HG03378 (cell line): ENCODE measurements around the gene CDHR2.
A peak's percentile ranks its signal among the peaks of the same experiment; 100 is the strongest.

Experiments
- ATAC-seq: cut with Tn5 transposase; IDR thresholded peaks from one replicate; pipeline ENCODE4 v1.9.1; 2021; ENCODE audit warnings: mild to moderate bottlenecking, moderate library complexity; ENCODE audit not compliant: unreplicated experiment

The CDHR2 gene

GRCh38 chr5:176527246-176528222 is 21.6 kb upstream of the CDHR2 start:
- ATAC-seq, result no peak

GRCh38 chr5:176528301-176528700 is 20.8 kb upstream of the CDHR2 start:
- ATAC-seq, result no peak

DNA sequence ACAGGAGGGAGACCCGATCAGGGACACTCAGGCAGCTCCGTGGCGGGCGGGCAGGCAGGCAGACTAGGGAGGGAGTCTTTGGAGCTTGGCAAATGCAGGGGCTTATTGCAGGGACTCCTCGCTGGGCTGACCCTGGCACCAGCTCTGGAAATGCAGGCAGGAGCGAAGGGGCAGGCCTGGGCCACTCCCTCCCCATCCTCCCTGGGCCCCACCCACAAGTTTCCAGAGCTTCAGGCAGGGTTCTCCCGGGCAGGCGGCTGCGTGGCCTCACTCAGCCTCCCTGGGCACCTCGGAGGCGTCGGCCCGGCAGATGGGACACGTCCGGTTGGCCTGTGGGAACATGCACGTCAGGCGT is 20.4 kb upstream of the CDHR2 start:
- ATAC-seq, result no peak

DNA sequence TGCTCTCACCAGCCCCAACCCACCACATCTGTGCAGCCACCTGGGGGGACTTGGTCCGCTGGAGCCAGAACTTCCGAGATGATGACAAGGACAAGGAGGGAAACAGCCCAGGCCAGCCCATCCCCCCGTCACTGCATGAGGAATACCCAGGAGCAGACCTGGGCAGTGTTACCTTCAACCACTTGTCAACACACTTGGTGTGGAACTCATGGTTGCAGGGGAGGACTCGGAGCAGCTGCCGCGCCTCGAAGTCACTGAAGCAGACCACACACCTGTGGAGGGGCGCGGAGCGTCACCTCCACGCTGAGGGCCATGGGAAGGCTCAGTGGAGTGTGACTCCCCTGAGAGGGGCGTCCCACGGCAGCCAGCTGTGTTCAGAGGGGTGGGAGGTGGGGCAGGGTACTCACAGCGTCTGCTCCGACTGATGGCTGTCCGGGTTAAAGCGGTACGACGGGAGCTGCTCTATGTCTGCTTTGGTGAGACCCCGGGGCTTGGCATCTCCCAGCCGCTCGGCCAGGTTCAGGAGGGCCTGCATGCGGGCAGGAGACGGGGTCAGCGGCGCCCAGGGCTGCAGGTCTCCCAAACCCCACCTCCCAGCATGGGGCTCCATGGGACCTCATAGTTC is 19.9 kb upstream of the CDHR2 start:
- ATAC-seq, result no peak

DNA sequence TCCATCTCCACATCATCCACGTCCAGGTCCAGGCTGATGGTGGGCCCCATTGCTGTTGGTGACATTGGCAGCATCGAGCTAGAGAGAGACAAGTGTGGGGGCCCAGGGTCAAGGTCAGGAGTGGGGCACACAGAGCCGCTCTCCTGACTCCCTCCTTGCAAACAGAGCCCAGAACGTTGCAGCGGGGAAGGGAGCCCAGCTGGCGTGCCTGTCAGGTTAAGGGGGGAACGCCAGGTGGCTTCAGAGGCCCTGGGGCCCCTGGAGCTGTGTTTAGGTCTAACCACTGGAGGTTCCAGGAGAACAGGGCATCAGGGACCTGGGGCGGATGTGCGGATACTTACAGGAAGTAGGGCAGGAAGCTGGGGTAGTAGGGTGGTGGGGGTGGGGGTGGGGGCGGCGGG is 19.4 kb upstream of the CDHR2 start:
- no peak for ATAC-seq

DNA sequence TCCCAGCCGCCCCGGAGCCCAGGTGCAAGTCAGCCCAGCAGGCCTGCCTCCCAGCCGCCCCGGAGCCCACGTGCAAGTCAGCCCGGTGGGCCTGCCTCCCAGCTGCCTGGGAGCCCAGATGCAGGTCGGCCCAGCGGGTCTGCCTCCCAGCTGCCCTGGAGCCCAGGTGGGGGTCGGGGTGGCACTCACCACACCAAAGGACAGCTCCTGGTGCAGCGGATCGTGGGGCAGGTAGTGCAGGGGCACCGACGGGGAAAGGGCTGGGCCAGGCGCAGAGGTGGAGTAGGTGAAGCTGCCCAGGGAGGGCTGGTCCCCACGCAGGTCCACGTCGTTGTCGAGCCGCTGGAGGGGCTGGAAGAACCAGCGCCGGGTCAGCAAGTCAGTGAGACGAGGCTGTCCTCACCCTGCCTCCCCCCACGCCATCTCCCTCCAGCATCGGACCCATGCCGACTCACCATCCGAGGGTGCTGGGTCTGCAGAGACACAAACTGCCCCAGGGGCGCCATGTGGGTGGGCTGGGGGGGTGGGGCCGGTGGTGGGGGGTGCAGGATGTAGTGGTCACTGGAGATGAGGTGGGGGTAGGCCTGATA is 18.7 kb upstream of the CDHR2 start:
- ATAC-seq, result no peak

GRCh38 chr5:176530983-176531901 is 17.9 kb upstream of the CDHR2 start:
- ATAC-seq, result no peak

GRCh38 chr5:176531902-176532493 is 17.1 kb upstream of the CDHR2 start:
- no peak for ATAC-seq

DNA sequence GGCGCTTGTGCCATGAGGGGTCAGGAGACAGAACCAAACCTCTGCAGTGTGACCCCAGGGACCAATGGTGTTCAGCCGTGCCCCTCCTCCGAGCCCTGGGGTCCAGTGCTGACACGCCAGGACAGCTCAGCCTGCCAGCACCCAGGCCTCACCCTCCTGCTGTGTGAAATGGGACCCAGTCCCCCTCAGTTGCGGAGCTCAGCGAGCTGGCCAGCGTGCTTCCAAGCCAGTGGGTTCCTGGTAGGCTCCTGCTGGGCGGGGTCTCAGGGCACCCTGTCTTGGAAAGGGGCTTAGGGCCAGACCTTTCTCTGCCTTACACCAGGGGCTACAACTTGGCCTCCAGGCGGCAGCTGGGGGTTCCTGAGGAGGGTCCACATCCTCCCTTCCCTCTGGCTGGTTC is 16.3 kb upstream of the CDHR2 start:
- no peak for ATAC-seq

DNA sequence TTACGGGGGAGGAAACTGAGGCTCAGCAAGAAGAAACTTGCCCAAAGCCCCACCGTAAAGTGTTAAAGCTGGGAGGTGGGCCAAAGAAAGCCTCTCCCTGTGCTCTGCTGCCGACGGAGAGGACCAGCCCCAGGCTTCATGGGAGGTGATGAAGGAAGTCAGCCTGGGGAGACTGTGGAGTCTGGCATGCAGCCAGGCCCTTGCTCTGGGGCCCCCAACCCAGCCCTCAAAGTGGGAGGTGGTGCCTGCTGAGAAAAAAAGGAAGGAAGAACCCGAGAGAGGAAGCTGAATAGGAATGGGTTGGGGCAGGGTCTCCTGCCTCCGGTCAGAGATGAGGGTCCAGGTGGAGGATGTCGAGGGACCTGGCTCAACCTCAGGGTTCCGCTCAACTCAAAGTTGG is 15.8 kb upstream of the CDHR2 start:
- ATAC-seq, result no peak

GRCh38 chr5:176533894-176534611 is 15.1 kb upstream of the CDHR2 start:
- ATAC-seq, result no peak

DNA sequence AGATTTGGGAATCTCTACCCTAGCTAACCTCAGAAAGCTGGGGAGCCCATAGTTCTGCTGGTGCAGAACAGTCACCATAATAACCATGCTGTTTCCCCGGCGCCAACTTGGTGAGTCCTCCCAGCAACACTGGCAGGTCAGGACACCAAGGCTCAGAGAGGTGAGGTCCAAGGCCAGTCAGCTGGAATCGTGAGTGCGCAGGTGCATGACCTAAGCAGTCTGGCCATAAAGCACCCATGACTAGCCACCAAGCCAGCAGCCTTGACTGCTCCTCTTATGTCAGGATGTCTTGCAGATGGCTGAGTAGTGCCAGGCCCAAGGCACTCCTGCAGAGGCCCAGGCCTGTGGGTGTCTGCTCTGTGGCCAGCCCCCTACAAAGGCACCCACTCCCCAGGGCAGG is 14.5 kb upstream of the CDHR2 start:
- no peak for ATAC-seq

GRCh38 chr5:176535101-176535663 is 14.0 kb upstream of the CDHR2 start:
- no peak for ATAC-seq

DNA sequence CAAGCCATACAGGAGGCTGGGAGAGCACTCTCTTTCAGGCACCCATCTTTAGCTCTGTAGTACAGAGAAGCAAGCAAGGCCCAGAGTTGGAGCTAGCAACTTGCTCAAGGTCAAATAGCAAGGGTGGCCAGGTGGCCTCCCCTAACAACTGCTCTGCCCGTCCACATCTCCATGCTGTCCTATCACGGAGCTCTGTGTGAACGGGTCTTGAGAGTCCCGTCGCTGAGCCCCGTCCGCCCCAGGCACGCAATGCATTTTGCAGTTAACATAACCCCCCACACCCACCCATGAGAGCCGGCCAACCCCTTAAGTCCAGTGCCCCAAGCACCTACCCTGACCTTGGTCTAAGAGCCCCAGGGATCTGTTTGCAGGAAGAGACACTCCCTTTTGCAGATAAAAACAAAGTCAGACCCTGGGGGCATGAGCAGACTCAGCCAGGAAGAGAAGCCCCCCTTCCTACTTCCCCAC is 13.4 kb upstream of the CDHR2 start:
- ATAC-seq, result no peak

DNA sequence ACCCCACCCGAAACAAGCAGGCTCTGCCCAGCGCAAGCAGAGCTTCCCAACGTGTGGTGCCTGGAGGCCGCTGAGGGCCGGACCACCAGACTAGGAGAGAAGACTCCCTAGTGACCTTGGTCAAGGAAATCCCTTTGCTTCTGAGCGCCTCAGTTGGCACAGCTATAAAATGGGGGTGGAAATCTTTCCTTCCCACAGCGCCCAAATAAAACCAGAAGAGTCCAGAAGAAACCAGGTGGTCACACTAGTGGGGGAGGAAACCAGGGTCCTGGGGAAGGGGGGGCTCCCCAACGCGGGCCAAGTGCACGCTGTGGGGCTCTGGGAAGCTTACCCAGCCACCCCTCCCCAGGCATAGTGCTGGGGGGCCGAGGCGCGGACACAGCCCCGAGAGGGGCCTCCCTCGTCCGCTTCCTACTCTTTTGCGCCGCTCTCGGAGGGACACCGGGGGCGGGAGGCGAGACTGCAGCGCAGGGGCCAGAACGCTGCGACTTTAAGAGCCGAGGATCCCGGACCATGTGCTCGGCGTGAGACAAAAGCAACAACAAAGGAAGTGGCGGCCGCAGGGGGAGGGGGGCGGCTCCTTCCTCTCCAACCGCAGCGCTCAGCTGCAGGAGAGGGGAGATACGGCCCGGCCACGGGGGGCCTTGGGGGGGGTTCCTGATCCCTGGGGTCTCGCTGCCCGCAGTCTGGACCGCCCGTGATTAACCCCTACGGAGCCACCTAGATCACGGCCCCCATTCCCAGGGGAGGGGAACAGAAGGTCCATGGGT is 12.8 kb upstream of the CDHR2 start:
- no peak for ATAC-seq

GRCh38 chr5:176536902-176537553 is 12.1 kb upstream of the CDHR2 start, which contains the start of gene RNF44:
RNF44 (minus strand) TSS chr5:176537402; CDS start chr5:176532472, 4,930 bp downstream.
- ATAC-seq, result peak; percentile 52

- peak; percentile 62 for ATAC-seq
Observed at GRCh38 chr5:176537554-176538229, 11.4 kb upstream of the CDHR2 start.
